Sigmoid colon (tissue), 4 donors: ENCODE measurements around the gene ACTA2.

ENCODE experiments used
- EP300 ChIP-seq, 4 donors: sonication (generic); formaldehyde crosslinking; IDR thresholded peaks; one replicate each; pipeline ENCODE4 v1.6.1; 2017; ENCODE audit warnings: antibody characterized with exemption in 4 of 4
- POLR2A ChIP-seq, 2 donors: fragments of 450-650 bp; IDR thresholded peaks; one replicate each; pipeline ENCODE4 v1.6.1; 2016; ENCODE audit warnings: antibody characterized with exemption in 2 of 2, mild to moderate bottlenecking in 2 of 2, moderate library complexity in 2 of 2
- POLR2AphosphoS5 ChIP-seq, 4 donors: sonication (generic); formaldehyde crosslinking; IDR thresholded peaks; one replicate each; pipeline ENCODE4 v1.6.1; 2017; ENCODE audit warnings: antibody characterized with exemption in 4 of 4
- TF ChIP-seq, protein P1 (sequence below), 4 experiments: fragments of 450-650 bp in 3 of 4; fragments of 200-600 bp in 1 of 4; IDR thresholded peaks; one replicate each; pipeline ENCODE4 v1.5.1; 2016 to 2019; ENCODE audit warnings: antibody characterized with exemption in 4 of 4, mild to moderate bottlenecking in 3 of 4, moderate library complexity in 2 of 4

DNA sequence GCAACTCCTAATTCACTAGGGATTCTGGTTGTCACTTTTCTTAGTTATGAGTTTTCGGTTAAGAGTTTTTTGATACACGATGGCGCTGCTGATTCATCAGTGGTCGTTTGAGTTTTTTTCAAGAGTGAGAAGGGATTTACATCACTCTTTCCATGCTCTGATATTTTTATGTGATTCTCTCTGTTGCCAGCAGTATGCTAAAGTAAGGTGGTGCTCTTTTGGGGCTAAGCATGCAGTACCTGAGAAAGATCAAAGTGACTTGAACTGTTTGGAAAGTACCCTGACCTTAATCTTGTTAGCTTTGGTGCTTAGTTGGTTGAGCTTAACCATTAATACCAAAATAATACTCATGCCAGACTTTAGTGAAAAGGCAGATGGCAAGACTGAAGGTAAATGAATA is 44.4 kb downstream of the ACTA2 start:
- TF ChIP-seq, protein P1, sequence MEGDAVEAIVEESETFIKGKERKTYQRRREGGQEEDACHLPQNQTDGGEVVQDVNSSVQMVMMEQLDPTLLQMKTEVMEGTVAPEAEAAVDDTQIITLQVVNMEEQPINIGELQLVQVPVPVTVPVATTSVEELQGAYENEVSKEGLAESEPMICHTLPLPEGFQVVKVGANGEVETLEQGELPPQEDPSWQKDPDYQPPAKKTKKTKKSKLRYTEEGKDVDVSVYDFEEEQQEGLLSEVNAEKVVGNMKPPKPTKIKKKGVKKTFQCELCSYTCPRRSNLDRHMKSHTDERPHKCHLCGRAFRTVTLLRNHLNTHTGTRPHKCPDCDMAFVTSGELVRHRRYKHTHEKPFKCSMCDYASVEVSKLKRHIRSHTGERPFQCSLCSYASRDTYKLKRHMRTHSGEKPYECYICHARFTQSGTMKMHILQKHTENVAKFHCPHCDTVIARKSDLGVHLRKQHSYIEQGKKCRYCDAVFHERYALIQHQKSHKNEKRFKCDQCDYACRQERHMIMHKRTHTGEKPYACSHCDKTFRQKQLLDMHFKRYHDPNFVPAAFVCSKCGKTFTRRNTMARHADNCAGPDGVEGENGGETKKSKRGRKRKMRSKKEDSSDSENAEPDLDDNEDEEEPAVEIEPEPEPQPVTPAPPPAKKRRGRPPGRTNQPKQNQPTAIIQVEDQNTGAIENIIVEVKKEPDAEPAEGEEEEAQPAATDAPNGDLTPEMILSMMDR (IDR thresholded peaks at IDR 0.05) = no peak
- TF ChIP-seq EP300 (IDR thresholded peaks at IDR 0.05) = no peak
- TF ChIP-seq POLR2A (IDR thresholded peaks at IDR 0.05) = no peak
- no peak for TF ChIP-seq POLR2AphosphoS5 (IDR thresholded peaks at IDR 0.05)
